ENCODE measurements around the gene LRFN2.

The LRFN2 gene

GRCh38 chr6:40436685-40437604 lies 150.2 kb downstream of the LRFN2 start:
- no peak for DNase-seq (ENCODE audit: low spot score)

DNA sequence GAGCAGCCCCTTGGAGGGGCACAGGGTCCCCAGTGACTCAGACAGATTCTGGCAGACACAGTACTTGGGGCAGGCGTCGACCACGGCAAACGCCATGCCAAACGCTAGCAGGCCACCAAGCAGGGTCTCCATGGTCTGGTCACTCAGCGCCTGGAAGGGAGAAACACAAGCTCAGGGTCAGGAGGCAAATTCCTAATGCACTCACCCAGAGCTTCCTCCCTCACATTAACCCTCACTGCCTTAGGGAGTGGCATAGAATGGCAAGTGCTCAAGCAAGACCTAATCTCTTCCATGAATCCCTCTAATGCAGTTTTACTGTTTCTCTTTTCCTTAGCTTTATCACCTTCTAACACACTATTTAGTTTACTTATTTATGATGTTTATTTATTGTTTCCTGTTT lies 154.2 kb downstream of the LRFN2 start:
- DNase-seq (ENCODE audit: low spot score) = no peak

DNA sequence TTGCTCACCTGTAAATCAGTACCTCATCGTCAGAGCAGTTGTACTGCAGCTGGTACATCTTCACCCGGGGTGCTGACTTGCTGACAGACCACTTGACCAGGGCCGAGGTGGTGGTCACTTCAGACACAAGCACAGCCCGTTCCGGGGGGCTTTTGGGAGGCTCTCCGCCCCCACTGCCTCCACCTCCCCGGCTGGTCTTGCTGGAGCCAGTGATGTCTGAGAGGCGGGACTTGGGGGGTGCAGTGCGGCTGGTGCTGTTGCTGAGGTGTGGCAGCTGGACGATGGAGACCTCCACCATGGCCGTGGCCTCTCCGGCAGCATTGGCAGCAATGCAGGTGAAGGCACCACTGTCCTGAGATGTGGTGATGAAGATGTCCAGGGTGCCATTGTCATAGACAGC lies 155.5 kb downstream of the LRFN2 start:
- DNase-seq (ENCODE audit: low spot score) = no peak

DNA sequence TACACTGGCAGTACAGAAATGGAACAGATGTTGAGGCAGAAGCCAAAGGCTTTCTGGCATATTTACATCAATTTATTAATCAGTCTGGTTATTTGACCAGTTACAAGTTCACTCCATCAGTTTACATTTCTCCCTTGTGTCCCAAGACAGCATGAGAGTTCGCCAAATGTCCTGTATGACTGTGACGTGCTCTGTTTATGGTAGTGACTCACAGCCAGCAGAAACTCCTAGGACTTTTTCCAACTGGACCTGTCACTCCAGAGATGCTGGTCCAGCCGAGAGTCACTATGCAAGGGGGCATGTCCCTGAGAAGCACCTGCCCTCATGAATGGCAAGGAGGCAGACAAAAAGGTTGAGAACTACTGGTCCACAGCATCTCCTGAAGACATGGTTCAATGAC lies 160.0 kb downstream of the LRFN2 start:
- no peak for DNase-seq (ENCODE audit: low spot score)

GRCh38 chr6:40426346-40427066 lies 160.7 kb downstream of the LRFN2 start:
- no peak for DNase-seq (ENCODE audit: low spot score)

- DNase-seq (ENCODE audit: low spot score) = no peak
These were observed 161.8 kb downstream of the LRFN2 start for GRCh38 chr6:40425192-40425919.

DNA sequence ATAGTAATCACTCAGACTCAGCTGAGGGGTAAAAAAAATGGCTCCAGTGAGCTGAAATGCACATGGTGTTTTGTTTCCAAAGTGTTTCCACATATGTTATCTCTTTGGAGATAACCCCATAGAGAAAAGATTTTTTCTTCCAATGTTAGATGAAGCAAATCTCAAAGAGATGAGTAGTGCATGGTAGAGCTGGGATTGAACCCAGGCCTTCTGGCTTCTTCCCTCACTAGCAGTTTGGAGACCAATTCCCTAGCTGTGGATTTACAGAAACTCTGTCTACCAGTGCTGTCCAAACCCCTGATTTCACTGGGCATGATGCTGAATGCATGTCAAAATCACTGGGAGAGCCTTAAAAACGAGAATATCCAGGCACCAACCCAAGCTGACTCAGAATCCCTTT lies 165.1 kb downstream of the LRFN2 start:
- DNase-seq (ENCODE audit: low spot score) = no peak

GRCh38 chr6:40419946-40420728 lies 167.0 kb downstream of the LRFN2 start:
- DNase-seq (ENCODE audit: low spot score) = no peak

DNA sequence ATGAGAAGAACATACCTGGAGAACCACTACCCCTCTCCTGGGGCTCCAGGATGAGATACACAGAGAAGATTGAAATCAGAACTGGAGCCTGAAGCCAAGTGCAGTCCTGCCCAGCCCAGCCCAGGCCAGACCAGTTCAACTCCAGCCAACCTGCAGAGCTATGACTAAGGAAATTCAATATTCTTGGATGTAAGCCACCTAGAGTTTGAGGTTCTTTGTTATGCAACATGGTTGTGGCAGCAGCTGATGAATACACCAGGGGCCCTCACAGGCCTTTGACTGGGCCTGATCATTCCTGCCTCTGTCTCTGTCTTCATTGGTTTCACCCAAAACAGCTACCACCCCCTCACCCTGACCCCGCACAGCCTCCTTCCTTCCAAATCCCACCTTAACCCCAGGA lies 167.8 kb downstream of the LRFN2 start:
- no peak for DNase-seq (ENCODE audit: low spot score)

DNA sequence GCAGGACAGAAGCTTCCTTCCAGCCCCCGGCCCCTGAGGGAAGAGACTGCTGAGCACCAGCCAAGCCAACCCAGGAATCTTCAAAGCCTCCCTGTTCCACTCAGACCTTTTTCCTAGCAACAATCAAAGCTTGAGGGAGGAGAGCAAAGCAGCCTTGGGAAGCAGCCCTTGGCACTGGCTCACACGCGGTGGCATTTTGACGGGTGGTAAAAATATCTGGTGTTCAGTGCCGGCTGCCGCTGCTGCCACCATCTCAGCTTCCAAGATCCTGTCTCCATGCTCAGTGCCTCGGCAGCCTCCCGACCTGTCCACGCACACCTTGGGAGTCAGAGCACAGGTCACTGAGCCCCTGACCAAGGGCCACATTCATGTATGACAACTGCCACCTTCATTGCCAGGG lies 170.1 kb downstream of the LRFN2 start:
- no peak for DNase-seq (ENCODE audit: low spot score)

DNA sequence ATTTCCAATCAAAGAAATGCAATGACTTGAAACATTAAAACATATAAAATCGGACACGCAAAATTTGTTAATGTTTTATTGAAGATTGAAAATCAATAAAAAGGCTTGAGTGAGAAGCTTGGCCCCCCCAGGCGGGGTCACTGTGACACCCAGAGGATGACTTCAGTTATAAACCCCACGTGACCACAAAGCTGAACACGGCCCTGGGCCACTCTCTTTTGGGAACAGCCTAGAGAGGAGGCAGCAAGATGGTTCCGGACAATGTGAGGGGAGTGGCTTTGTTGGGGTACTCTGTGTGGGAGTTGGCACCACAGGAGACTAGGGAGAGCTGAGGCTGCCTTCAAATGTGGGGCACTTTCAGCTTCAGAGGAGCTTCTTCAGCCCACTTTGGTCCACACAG lies 172.5 kb downstream of the LRFN2 start:
- DNase-seq (ENCODE audit: low spot score) = no peak

DNA sequence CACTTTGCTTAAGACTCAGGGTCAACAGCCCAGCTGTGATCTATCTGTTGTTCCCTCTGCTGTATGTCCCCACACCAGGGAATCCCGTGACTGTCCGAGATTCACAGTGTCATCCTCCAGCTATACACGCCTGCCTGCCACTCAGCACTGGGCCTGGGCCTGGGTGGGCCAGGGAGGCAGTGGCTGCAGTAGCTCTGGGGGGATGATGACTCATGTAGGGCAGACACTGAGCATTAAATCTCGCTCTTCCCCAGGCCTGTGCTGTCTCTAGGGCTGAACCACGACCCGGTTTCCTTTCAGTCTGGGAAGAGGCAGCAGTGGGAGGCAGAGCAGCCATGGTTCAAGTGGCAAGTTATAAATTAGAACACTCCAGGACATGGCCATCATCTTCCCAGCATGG lies 173.9 kb downstream of the LRFN2 start:
- DNase-seq (ENCODE audit: low spot score) = no peak

DNA sequence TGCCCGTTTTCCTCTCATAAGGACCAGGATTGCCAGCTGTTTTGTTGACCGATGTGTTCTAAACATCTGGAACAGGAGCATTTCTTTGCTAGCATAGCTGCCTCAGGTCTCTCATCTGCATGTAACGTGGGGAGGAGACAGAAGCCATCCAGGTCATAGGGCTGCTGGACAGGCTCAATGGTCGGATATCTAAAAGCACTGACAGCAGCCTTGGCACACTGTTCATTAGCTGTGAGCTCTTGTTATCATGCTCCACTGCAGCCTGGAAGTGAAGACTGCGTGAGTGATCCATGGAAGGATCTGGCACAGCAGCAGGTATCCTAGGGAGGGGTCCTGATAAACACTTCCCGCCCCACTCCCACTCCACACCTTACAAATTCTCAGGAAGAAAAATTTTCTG lies 175.3 kb downstream of the LRFN2 start:
- no peak for DNase-seq (ENCODE audit: low spot score)

DNA sequence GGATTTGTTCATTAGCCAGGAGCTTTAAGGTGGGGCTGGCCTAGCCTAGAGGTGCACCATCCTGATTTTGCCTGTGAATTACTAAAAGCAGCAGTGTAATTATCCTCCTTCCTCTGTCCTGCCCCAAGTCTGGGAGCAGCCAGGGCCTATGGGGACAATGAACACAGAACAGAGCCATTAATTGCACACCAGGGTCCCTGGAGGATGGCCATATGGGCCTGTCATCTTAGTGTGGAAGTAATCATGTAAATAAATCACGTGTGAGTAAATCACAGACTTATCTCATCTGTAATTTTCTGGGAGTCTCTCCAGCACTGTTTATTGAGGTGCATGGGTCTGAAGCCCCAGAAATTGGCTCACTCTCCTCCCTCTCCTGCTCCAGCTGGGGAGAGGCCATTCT lies 176.3 kb downstream of the LRFN2 start:
- no peak for DNase-seq (ENCODE audit: low spot score)

- DNase-seq (ENCODE audit: low spot score) = no peak
These were observed 177.3 kb downstream of the LRFN2 start for GRCh38 chr6:40409716-40410397.

- DNase-seq (ENCODE audit: low spot score) = no peak
These were observed 178.2 kb downstream of the LRFN2 start for GRCh38 chr6:40408786-40409542.

DNA sequence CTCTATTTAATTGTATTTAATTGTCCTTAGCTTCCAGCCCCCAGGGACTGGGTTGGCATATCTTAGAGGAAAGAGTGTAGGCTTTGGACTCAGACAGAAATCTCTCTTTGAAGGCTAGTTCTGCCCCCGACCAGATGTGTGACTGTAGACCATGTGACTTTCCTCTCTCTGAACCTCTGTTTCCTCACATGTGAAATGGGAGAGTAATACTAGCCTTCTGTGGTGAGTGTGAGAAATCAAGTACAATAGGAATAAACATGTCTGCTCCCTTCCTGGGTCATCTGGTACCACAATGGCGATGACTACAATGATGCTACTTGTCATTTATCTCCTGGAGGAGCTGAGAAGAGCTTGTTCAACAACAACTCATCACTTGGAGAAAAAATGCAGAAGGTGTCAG lies 179.9 kb downstream of the LRFN2 start:
- no peak for DNase-seq (ENCODE audit: low spot score)

- DNase-seq (ENCODE audit: low spot score) = no peak
These were observed 181.0 kb downstream of the LRFN2 start for GRCh38 chr6:40406175-40406574.

DNA sequence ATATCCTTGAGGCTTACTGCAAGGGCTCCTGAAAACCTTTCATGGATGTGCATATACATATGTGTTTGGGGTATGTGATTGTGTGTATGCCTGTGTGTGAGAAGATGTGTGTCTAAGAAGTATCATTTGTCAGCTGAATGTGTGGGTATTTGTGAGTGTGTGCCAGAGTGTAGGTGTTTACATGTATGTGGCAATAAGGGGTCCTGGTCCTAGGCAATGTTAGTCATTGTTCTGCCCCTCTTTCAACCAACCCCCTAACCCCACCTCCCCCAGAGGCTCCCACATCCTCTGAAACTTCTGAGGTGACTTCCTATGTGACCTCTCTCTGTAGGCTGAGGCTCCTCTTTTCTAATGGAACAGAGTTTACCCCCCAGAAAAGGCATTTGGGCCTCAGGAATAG lies 186.4 kb downstream of the LRFN2 start:
- DNase-seq (ENCODE audit: low spot score) = no peak

- DNase-seq (ENCODE audit: low spot score) = no peak
These were observed 187.2 kb downstream of the LRFN2 start for GRCh38 chr6:40399888-40400457.
